HS-5 (cell line): ENCODE data around the gene MCC.
A peak's percentile ranks its signal among the peaks of the same experiment; 100 is the strongest.

Experiments
- DNase-seq: peaks from one replicate; pipeline ENCODE4 v3.0.0-alpha.2; 2012; ENCODE audit warnings: low read depth

The MCC gene

DNA sequence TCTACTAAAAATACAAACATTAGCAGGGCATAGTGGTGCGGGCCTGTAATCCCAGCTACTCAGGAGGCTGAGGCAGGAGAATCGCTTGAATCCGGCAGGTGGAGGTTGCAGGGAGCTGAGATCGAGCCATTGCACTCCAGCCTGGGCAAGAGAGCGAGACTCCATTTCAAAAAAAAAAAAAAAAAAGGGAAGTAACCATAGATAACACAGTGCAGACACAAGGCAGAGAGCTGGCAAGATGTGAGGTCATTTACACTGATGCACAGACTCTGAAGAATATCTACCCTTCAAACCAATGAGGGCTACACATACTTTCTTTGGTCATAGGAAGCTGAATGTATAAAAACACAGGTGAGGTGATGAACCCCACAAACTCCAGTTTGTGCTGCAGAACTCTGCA, 379.8 kb downstream of the MCC start:
- DNase-seq: no peak

- DNase-seq: no peak
Observed at GRCh38 chr5:113106821-113107220, 381.4 kb downstream of the MCC start.

DNA sequence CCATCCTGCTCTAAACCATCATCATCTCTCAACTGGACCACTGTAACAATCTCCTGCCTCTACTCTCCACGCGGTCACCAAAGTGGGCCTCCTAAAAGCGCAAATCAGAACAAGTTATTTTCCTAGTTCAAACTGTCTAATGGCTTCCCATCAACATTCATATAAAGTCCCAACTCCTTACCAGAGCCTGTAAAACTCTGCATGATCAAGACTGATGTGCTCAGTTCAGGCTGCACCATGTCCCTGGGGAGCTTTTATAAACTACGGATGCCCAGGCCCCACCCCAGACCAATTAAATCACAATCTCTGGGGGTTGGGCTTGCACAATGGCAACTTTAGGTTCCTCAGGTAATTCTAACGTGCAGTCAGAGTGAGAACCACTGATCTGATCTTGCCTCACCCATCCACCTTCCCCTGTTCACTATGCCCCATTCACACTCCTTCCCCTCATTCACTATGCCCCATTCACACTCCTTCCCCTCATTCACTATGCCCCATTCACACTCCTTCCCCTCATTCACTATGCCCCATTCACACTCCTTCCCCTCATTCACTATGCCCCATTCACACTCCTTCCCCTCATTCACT, 382.5 kb downstream of the MCC start:
- DNase-seq: no peak

DNA sequence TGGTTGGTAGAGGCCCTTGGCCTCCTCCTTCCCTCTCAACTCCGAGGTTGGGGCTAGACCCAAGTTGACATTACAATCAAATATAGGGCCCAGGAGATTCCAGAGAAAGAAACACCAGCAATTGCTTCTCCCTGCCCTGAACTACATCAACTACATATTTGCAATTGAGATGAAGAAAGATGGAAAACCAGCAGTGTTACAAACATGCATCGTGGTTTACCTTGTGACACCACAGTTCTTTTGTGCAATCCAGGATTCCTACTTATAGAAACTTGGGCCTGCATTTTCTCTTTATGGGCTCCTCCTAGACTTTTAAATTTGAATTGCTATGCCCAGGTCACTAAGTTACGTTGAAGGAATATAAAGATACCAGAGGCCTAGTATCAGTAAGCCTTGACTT, 384.9 kb downstream of the MCC start:
- no peak for DNase-seq

DNA sequence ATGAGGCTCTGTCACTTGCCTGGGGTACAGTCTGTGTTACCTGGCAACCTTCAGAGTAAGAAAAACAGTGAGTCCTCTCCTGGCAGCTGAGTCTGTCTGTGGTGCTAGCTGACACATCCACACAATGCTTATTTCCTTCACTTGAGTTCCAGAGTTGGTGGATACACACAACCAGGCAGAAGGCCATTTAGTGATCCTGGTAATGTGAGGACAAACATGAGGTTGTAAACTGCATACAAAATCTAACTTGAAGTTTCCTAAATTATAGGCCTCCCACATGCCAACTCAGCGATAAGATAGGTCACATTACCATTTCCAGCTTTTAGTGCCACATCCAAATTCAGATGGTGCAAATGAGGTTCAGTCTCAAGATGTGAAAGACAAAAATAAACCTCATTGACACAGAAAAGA, 386.1 kb downstream of the MCC start:
- DNase-seq: no peak

GRCh38 chr5:113100981-113101380, 387.3 kb downstream of the MCC start:
- DNase-seq: no peak

GRCh38 chr5:113099822-113100221, 388.4 kb downstream of the MCC start:
- no peak for DNase-seq

GRCh38 chr5:113098378-113098777, 389.9 kb downstream of the MCC start:
- DNase-seq: no peak

DNA sequence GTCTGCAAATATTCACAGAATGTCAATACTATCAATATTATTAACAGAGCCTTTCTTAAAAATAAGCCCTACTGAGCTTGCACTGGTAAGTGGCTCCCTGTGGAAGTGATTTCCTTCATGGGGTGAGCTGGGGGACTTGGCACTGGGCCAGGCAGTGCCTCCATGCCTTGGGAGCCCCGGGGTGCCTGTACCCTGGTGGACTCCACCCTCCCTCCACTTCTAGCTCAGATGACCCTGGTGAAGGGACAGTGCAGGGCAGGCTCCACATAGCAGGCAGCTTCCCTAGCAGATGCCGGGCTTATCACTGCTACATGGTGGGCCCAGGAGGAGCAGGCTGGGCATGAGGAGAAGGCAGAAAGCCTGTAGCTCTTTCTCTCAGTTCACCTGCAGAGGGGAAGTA, 392.4 kb downstream of the MCC start:
- DNase-seq: no peak

- DNase-seq: no peak
Observed at GRCh38 chr5:113093558-113093957, 394.7 kb downstream of the MCC start.

DNA sequence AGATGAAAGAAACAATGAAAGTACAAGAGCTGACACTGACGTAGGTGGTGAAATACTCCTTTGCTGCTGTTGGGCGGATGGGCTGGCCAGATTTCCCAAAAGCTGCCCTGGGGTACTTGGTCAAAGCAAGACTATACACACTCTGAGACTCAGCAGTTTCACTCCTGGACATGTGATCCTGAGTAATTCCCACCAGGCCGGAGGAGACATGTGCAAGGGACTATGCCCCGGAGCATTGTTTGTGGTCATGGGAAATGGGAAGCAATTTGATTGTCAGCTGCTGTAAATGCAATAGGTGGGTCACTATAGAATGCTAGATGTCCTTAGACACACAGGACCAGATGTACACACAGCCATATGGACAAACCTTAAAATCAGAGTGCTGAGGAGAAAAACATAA, 395.6 kb downstream of the MCC start:
- DNase-seq: no peak

DNA sequence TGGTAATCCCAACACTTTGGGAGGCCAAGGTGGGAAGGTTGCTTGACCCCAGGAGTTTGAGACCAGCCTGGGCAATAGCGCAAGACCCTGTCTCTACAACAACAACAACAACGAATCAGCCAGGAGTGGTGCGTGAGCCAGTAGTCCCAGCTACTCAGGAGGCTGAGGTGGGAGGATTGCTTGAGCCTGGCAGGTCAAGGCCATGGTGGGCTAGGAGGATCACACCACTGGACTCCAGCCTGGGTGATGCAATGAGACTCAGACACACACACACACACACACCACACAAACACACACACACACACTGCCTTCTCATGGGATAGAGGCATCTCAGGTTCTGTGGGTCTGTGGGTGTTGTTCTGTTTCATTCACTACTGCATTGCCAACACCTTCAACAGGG, 396.6 kb downstream of the MCC start:
- DNase-seq: no peak

DNA sequence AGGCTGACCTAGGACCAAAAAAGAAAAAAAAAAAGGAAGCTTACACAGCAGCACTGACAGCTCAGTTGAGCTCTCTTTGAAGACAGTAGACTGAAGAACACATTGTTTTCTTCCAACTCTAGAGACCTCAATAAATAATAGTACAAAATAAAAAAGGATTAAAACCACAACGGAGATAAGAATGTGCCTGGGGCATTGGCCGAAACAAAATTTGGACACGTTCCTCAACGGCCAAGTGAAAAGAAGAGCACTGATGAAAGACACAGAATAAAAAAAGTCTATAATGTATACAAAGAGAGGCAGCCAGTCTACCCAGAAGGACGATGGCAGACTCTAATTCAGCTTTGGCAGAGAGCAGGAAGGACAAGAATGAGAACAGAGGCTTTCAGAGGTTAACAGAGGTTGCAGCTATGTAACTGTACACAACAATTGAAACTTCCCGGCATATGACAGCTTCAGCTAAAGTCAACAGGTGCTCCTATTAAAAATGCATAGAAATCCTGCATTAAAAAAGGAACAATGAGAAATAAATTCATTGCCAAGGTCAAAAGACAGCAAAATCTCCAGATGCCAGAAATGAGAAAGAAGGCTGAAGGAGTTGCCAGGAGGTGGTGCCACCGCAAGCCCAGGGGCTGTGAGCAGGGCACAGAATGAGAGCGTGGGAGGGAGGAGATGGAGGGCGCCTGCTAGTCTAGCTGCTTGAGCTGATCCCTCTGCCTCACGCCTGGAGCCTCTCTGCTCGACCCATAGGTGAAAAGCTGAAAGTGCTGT, 397.7 kb downstream of the MCC start:
- no peak for DNase-seq

DNA sequence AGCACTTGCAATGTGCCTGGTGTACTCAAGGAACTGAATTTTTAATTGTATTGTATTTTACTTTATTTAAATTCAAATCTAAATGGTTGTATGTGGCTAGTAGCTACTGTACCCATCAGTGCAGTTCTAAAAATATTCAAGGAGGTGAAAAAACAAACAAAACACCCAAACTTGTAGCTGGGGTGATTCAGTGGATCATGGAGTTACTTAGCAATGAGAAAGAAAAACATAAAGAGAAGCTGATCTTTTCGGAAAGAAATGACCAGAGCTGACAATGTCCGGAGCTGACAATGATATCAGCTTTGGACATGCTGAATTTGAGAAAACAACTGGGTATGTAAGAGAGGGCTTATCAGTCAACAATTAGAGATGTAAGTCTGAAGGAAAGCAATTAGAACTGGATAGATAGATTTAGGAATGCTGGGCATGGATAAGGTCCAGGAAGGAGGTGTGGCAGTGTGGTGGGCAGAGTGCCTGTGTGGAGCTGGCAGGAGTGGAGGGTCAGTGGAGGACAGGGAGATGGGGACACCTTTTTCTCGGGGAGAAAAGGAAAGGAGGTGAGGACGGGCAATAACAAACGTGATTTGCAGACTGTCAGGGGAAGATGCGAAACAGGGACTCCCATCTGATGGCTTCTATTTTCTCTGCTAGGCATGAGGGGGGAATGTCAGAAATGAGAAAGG, 398.5 kb downstream of the MCC start:
- DNase-seq: no peak

GRCh38 chr5:113087976-113088514, 400.2 kb downstream of the MCC start:
- DNase-seq: no peak

DNA sequence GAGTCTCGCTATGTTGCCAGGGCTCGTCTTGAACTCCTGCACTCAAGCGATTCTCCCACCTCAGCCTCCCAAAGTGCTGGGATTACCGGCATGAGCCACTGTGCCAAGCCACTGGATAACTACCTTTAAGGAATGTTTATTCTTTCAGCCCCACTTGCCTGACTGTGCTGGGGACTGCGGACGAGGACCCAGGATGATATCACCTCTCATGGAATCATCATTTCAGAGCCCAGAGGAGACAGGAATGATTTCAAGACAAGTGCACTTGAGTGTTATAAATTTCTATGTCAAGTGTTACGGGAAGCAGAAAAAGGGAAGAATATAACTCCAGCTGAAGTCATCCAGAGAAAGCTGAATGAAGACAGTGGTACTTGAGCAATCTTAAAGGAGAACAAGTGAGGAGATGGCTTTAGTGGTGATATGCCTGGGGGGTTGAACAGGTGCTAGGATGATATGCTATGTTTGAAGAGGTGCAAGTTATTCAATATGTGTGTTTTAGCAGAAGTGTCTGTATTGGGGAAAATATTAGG, 402.3 kb downstream of the MCC start:
- no peak for DNase-seq

DNA sequence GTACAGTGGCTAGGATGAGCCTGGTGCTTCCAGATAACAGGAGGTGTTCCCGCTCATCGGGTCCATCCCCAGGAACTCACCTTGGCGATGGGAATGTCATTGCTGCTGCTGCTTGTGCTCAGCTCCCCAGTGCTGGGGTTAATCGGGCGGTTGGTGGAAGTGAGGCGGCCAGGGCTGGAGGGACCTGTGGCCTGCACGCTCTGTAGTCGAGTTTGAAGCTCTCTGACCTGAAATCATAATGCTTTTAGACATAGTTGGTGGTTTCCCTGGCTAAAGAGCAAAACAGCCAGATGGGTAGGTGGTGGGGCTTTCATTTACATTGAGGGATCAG, 403.2 kb downstream of the MCC start:
- no peak for DNase-seq

GRCh38 chr5:113084402-113085083, 403.7 kb downstream of the MCC start:
- DNase-seq: no peak

DNA sequence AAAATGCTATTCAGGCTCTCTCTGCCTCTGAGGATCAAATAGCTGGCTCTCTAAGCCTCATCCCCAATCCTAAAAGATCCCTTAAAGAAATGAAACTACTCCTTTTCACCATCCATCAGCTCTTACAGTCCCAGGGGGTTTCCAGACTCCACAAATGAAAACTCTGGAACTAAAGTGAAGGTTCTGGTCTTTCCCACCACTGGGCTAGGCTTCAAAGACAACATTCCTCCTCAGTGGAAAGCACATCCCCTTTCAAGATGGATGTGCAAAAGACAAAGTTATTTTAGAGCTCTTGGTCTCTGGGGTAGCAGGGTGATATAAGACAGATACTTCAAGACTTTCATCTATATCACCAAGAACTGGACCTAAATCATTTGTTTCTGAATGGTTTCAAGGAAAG, 404.8 kb downstream of the MCC start:
- no peak for DNase-seq

GRCh38 chr5:113082547-113082905, 405.7 kb downstream of the MCC start:
- DNase-seq: no peak

DNA sequence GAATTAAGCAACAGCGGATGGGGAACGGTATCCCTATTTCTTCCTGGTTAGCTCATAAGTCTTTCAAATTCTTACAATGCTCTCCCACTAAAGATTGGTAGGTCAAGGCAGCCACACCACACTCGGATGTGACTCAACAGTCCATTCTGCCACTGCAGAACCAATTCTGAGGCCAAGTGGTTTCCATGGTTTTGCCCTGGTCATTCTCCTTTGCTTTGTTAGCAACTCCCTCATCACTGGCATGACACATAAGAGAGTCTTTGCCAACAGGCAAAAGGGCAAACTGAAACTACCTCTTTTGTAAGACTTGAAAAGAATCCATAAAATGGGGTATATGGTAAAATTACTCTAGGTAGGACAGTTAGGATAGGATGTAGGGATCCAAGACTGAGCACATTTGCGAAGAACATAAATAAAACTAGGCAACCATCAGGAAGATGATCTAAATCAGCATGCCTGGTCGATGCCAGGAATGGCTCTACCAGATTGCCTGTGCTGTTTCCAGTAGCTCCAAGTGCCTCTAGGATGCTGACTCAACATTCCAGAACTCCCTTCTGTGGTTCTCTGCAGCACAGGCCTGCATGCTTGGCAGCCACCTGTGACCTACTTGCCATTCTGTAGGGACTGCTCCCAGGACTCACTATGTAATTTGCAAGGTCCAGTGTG, 406.2 kb downstream of the MCC start:
- DNase-seq: peak; percentile 87
